ENCODE data around the gene EXOC4. TPM values are rescaled to one million over a fixed set of nuclear protein-coding genes. Genes with fewer than 3 reads are reported as not detected.

Gene EXOC4
- total and polyA plus RNA-seq, 9 donors, result 26.8 to 80.5 (median 70.7) TPM

DNA sequence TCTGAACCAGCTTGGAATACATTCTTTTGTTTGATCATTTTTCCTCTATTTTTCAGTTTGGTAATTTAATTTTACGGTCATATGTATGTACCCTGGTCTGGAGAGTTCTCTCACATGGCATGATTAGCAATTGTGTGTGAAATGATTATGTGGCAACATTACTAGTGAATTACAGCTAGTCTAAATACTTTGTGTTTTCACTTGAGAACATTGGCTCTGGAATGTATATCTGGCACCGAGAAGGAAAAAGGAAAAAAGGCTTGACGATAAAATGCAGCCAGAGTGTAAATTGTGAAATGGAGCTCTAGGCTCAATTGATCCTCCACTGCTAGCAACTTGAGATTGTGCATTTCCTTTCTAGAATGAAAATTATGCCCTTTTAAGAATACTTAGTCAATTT lies 397.2 kb downstream of the EXOC4 start:
- no peak for DNase-seq
- TF ChIP-seq, protein P1, sequence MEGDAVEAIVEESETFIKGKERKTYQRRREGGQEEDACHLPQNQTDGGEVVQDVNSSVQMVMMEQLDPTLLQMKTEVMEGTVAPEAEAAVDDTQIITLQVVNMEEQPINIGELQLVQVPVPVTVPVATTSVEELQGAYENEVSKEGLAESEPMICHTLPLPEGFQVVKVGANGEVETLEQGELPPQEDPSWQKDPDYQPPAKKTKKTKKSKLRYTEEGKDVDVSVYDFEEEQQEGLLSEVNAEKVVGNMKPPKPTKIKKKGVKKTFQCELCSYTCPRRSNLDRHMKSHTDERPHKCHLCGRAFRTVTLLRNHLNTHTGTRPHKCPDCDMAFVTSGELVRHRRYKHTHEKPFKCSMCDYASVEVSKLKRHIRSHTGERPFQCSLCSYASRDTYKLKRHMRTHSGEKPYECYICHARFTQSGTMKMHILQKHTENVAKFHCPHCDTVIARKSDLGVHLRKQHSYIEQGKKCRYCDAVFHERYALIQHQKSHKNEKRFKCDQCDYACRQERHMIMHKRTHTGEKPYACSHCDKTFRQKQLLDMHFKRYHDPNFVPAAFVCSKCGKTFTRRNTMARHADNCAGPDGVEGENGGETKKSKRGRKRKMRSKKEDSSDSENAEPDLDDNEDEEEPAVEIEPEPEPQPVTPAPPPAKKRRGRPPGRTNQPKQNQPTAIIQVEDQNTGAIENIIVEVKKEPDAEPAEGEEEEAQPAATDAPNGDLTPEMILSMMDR (IDR thresholded peaks at IDR 0.05), result no peak
- TF ChIP-seq EP300 (IDR thresholded peaks at IDR 0.05) (no peak), POLR2A (IDR thresholded peaks at IDR 0.05) (no peak)
- Histone ChIP-seq H3K36me3 (no peaks in the 10 kb centered on the region), H3K27ac (no peak overlapping the region), H3K27me3 (no peaks in the 10 kb centered on the region), H3K9me3 (no peaks in the 10 kb centered on the region), H3K4me1 (ENCODE audit: insufficient read depth) (peaks cover 6% of the 10 kb centered on the region), H3K4me3 (no peak overlapping the region)
- intact Hi-C loops (cut with DNase I), result no loop called here
- WGBS, 3 donors, result 8 to 27% (median 12%) methylated on average over 3 of the region's 3 CpGs

DNA sequence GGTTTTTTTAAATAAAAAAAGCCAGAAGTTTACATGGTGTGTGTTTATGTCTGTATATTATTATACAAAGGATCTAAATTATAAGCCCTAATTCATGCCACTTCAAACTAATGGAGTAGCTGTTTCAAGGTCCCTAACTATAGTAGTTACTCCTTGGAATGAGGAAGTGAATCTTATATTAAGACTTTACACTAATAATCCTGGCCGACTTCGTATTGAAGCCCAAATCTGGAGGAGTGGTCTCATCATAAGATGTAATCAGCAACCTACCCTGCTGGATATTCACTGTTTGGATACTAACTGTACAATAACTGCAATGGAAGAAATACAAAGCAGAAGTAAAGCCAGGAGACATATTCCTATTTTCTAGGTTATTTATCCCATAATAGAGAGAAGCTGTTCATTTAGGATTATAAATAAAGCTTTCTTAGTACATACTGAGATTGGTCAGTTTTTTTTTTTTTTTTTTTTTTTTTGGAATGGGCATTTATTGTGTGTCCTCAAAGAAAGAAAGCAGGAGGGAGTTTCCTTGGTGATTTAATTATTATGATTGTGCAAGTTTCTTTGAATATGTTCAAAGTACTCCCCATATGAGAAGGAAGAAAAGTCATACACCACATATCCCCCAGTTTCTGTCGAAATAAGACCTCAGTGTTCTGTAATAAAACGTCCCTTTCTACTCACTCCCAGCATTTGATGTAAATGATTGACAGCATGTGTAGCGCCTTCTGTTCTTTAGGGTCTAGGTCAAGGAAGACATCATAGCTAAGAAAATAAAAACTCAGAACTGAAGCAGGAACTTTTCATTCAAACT lies 397.8 kb downstream of the EXOC4 start:
- WGBS, 3 donors, result 76 to 80% (median 78%) methylated on average over 5 of the region's 5 CpGs
- Histone ChIP-seq H3K4me1 (ENCODE audit: insufficient read depth) (peaks cover 6% of the 10 kb centered on the region), H3K36me3 (no peaks in the 10 kb centered on the region), H3K27ac (no peak overlapping the region), H3K27me3 (no peaks in the 10 kb centered on the region), H3K9me3 (no peaks in the 10 kb centered on the region), H3K4me3 (no peak overlapping the region)
- no peak for TF ChIP-seq POLR2A (IDR thresholded peaks at IDR 0.05)
- TF ChIP-seq EP300 (IDR thresholded peaks at IDR 0.05), result no peak
- TF ChIP-seq, protein P1 (IDR thresholded peaks at IDR 0.05), result no peak
- intact Hi-C loops (cut with DNase I), result no loop called here
- DNase-seq, result no peak

GRCh38 chr7:133652547-133652946 lies 399.7 kb downstream of the EXOC4 start:
- TF ChIP-seq, protein P1 (IDR thresholded peaks at IDR 0.05), result no peak
- TF ChIP-seq EP300 (IDR thresholded peaks at IDR 0.05) (no peak), POLR2A (IDR thresholded peaks at IDR 0.05) (no peak)
- WGBS, 3 donors, result 48 to 56% (median 53%) methylated on average over 3 of the region's 3 CpGs
- DNase-seq, result no peak
- Histone ChIP-seq H3K27ac (no peak overlapping the region), H3K36me3 (no peaks in the 10 kb centered on the region), H3K4me1 (ENCODE audit: insufficient read depth) (peaks cover 4% of the 10 kb centered on the region), H3K4me3 (no peak overlapping the region), H3K9me3 (no peaks in the 10 kb centered on the region), H3K27me3 (no peaks in the 10 kb centered on the region)
- intact Hi-C loops (cut with DNase I), result no loop called here

DNA sequence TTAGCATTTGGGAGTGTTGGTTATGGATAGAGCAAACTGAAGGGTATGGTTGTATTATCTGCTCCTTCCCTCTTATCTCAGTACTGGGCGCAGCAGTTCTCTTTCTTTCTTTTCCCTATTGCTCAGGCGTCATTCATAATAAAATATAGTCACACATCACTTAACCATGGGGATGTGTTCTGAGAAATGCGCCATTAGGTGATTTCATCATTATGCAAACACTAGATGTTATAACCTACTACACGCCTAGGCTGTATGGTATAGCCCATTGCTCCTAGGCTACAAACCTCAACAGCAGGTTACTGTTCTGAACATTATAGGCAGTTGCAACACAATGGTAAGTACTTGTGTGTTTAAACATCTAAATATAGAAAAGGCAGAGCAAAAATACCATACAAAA lies 401.7 kb downstream of the EXOC4 start:
- TF ChIP-seq POLR2A (IDR thresholded peaks at IDR 0.05), result no peak
- TF ChIP-seq, protein P1 (IDR thresholded peaks at IDR 0.05), result no peak
- no peak for TF ChIP-seq EP300 (IDR thresholded peaks at IDR 0.05)
- no peaks in the 10 kb centered on the region for H3K27me3 ChIP-seq
- WGBS, 3 donors, result 95 to 99% (median 98%) methylated on average over 4 of the region's 4 CpGs
- H3K27ac ChIP-seq, result no peak overlapping the region
- H3K4me3 ChIP-seq, result no peak overlapping the region
- DNase-seq, result no peak
- no peaks in the 10 kb centered on the region for H3K36me3 ChIP-seq
- intact Hi-C loops (cut with DNase I), result no loop called here
- H3K9me3 ChIP-seq, result no peaks in the 10 kb centered on the region
- peaks cover 2% of the 10 kb centered on the region for H3K4me1 ChIP-seq (ENCODE audit: insufficient read depth)

All from ovary (tissue), 9 donors.